ENCODE measurements around the gene KLHDC8A. TPM values are rescaled to one million over a fixed set of nuclear protein-coding genes. Genes with fewer than 3 reads are reported as not detected.

KLHDC8A gene
- total and polyA plus RNA-seq, 2 of the 13 experiments (the other 11 are each of a cell fraction or from before 2014, with no cell fraction given) = not detected

DNA sequence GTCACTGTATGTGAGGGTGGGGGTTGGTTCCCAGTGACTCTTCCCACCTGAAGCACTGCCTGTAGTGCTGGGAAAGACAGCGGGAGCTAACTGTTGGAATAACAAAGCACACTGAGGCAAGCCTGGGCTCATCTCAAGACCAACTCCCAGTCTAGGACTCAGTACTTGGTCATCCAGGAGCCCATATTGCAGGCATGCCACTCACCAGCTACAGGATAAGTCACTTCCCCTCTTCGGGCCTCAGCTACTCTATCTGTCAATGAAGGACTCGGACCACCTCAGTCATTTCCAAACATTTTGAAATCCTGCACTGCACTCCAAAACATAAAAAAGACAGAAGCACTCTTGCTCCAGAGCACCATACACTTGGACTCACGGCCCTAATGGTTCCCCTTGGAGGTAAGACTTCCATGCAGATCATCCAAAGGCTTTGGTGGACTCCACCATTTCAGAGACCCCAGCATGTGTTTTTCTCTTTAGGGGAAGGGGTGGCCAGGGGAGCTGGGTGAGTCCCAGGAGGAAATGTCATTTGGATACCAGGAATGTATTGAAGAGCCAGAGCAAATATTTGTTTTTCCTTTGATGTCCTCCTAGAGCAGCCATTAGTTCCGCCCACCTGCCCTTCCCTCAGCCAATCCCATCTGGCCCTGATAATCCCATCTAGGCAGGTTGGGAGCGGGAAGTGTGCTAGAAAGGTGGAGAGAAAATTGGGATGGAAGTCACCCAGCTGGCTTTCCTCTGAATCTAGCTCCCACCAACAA is 38.3 kb downstream of the KLHDC8A start (continued):
- TF ChIP-seq SP4 (CRISPR knock-in tag; IDR thresholded peaks at IDR 0.05) (0 out of 2 replicates have a peak, but pooled peaks have one; percentile 30), ZFP82 (CRISPR knock-in tag; IDR thresholded peaks at IDR 0.05; ENCODE audit: borderline replicate concordance) (no peak), RBAK (CRISPR knock-in tag; IDR thresholded peaks at IDR 0.05) (no peak), HIVEP1 (CRISPR knock-in tag; IDR thresholded peaks at IDR 0.05) (no peak), REXO4 (CRISPR knock-in tag; IDR thresholded peaks at IDR 0.05; ENCODE audit: borderline replicate concordance) (no peak), PAWR (CRISPR knock-in tag; IDR thresholded peaks at IDR 0.05; ENCODE audit: borderline replicate concordance) (no peak), ZNF501 (CRISPR knock-in tag; IDR thresholded peaks at IDR 0.05) (no peak), NCOA5 (CRISPR knock-in tag; IDR thresholded peaks at IDR 0.05) (no peak), ZNF558 (CRISPR knock-in tag; IDR thresholded peaks at IDR 0.05; ENCODE audit: borderline replicate concordance) (no peak), SNRNP70 (IDR thresholded peaks at IDR 0.05; ENCODE audit: low read depth, low read length) (no peak), POGZ (CRISPR knock-in tag; IDR thresholded peaks at IDR 0.05) (no peak), CHD4 (IDR thresholded peaks at IDR 0.05; ENCODE audit: borderline replicate concordance, low read length) (peak; percentile 48; the same call in 1 of the 2 replicates), ASH2L (IDR thresholded peaks at IDR 0.05; ENCODE audit: insufficient read length, low read depth, low read length) (peak; percentile 74), NFIC (IDR thresholded peaks at IDR 0.05; ENCODE audit: low read length) (no peak), LCORL (IDR thresholded peaks at IDR 0.05) (no peak), LCORL (CRISPR knock-in tag; IDR thresholded peaks at IDR 0.05) (peak; percentile 88), SNAPC2 (CRISPR knock-in tag; IDR thresholded peaks at IDR 0.05) (0 out of 2 replicates have a peak, but pooled peaks have one; percentile 33)
- TF ChIP-seq, protein P1, sequence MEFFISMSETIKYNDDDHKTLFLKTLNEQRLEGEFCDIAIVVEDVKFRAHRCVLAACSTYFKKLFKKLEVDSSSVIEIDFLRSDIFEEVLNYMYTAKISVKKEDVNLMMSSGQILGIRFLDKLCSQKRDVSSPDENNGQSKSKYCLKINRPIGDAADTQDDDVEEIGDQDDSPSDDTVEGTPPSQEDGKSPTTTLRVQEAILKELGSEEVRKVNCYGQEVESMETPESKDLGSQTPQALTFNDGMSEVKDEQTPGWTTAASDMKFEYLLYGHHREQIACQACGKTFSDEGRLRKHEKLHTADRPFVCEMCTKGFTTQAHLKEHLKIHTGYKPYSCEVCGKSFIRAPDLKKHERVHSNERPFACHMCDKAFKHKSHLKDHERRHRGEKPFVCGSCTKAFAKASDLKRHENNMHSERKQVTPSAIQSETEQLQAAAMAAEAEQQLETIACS (CRISPR knock-in tag; IDR thresholded peaks at IDR 0.05) = no peak
- TF ChIP-seq, protein P2, sequence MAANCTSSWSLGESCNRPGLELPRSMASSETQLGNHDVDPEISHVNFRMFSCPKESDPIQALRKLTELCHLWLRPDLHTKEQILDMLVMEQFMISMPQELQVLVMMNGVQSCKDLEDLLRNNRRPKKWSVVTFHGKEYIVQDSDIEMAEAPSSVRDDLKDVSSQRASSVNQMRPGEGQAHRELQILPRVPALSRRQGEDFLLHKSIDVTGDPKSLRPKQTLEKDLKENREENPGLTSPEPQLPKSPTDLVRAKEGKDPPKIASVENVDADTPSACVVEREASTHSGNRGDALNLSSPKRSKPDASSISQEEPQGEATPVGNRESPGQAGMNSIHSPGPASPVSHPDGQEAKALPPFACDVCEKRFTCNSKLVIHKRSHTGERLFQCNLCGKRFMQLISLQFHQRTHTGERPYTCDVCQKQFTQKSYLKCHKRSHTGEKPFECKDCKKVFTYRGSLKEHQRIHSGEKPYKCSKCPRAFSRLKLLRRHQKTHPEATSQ (CRISPR knock-in tag; IDR thresholded peaks at IDR 0.05; ENCODE audit: borderline replicate concordance) = no peak
- TF ChIP-seq, protein P3, sequence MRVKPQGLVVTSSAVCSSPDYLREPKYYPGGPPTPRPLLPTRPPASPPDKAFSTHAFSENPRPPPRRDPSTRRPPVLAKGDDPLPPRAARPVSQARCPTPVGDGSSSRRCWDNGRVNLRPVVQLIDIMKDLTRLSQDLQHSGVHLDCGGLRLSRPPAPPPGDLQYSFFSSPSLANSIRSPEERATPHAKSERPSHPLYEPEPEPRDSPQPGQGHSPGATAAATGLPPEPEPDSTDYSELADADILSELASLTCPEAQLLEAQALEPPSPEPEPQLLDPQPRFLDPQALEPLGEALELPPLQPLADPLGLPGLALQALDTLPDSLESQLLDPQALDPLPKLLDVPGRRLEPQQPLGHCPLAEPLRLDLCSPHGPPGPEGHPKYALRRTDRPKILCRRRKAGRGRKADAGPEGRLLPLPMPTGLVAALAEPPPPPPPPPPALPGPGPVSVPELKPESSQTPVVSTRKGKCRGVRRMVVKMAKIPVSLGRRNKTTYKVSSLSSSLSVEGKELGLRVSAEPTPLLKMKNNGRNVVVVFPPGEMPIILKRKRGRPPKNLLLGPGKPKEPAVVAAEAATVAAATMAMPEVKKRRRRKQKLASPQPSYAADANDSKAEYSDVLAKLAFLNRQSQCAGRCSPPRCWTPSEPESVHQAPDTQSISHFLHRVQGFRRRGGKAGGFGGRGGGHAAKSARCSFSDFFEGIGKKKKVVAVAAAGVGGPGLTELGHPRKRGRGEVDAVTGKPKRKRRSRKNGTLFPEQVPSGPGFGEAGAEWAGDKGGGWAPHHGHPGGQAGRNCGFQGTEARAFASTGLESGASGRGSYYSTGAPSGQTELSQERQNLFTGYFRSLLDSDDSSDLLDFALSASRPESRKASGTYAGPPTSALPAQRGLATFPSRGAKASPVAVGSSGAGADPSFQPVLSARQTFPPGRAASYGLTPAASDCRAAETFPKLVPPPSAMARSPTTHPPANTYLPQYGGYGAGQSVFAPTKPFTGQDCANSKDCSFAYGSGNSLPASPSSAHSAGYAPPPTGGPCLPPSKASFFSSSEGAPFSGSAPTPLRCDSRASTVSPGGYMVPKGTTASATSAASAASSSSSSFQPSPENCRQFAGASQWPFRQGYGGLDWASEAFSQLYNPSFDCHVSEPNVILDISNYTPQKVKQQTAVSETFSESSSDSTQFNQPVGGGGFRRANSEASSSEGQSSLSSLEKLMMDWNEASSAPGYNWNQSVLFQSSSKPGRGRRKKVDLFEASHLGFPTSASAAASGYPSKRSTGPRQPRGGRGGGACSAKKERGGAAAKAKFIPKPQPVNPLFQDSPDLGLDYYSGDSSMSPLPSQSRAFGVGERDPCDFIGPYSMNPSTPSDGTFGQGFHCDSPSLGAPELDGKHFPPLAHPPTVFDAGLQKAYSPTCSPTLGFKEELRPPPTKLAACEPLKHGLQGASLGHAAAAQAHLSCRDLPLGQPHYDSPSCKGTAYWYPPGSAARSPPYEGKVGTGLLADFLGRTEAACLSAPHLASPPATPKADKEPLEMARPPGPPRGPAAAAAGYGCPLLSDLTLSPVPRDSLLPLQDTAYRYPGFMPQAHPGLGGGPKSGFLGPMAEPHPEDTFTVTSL (CRISPR knock-in tag; IDR thresholded peaks at IDR 0.05; ENCODE audit: borderline replicate concordance) = no peak

Measured in HepG2 (cell line).